LHCN-M2 (cell line): ENCODE data around the gene VSIG8. TPM values are rescaled to one million over a fixed set of nuclear protein-coding genes. Genes with fewer than 3 reads are reported as not detected.
A peak's percentile ranks its signal among the peaks of the same experiment; 100 is the strongest.
"Not testable (repeated sequence)": the region's sequence is repeated elsewhere in the genome, so short reads cannot be mapped to it uniquely, and the experiment has no call there.

Experiments
- DNase-seq: peaks from one replicate; pipeline ENCODE4 v3.0.0-alpha.2; 2012; ENCODE audit warnings: low read depth
- polyA plus RNA-seq: library from polyadenylated mRNA; unstranded; fragments of >200 nt; gene quantifications from one replicate; pipeline ENCODE4 v1.2.1, GENCODE V29; 2012; ENCODE audit warnings: missing spikeins
- total RNA-seq: library from RNA; depleted of rRNA; stranded (reverse); fragments of >200 nt; gene quantifications from 2 replicates; pipeline ENCODE4 v1.2.3, GENCODE V29; 2014; rRNA removed

The VSIG8 gene, protein sequence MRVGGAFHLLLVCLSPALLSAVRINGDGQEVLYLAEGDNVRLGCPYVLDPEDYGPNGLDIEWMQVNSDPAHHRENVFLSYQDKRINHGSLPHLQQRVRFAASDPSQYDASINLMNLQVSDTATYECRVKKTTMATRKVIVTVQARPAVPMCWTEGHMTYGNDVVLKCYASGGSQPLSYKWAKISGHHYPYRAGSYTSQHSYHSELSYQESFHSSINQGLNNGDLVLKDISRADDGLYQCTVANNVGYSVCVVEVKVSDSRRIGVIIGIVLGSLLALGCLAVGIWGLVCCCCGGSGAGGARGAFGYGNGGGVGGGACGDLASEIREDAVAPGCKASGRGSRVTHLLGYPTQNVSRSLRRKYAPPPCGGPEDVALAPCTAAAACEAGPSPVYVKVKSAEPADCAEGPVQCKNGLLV
- not detected in 2 replicates for total RNA-seq
- polyA plus RNA-seq: not detected

DNA sequence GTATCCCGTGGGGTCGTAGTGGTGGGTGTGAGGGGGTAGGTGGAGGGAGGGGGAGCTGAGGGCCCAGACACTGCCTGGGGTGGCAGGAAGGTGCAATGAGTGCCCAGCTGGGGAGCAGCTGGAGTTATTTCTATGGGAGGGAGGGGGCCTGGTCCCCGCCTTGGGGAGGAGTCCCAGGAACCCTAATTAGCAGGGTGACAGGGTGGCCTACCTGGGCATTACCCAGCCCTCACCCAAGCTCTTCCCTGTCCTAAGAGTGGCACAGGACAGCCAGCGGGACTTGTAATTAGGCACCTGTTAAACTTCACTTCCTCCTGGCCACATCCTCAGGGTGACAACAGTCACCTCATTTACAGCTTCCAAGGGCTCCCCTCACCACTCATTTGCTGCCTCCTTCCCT, at the start of gene VSIG8:
Gene VSIG8, minus strand, starts transcription at position 101 of the 400 bp plus-strand sequence. CDS start 136 bp downstream, outside the sequence.
- no peak for DNase-seq

GRCh38 chr1:159911326-159912070, 49.0 kb upstream of the VSIG8 start:
- no peak for DNase-seq

- no peak for DNase-seq
These were observed 45.8 kb upstream of the VSIG8 start for GRCh38 chr1:159908031-159908940.

DNA sequence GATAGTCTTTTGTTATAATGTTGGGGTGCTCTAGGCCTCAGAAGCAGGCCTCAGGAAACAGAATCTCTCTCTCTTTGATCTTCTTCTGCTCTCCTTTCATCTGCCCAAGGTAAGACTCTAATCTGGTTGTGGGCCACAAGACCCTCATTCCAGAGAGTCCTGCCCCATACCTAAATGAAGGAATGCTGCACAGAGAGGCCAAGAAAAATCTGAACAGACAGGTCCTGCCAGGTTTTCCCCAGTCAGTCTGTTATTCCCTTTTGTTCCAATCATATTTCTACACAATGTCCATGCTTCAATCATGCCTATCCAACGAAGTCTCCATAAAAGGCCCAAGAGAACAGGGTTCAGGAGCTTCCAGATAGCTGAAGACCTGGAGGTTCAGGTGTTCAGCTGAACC, 44.5 kb upstream of the VSIG8 start:
- DNase-seq: no peak

GRCh38 chr1:159904036-159904435, 41.6 kb upstream of the VSIG8 start:
- DNase-seq: not testable (repeated sequence)

- no peak for DNase-seq
These were observed 40.1 kb upstream of the VSIG8 start for GRCh38 chr1:159902541-159902940.

DNA sequence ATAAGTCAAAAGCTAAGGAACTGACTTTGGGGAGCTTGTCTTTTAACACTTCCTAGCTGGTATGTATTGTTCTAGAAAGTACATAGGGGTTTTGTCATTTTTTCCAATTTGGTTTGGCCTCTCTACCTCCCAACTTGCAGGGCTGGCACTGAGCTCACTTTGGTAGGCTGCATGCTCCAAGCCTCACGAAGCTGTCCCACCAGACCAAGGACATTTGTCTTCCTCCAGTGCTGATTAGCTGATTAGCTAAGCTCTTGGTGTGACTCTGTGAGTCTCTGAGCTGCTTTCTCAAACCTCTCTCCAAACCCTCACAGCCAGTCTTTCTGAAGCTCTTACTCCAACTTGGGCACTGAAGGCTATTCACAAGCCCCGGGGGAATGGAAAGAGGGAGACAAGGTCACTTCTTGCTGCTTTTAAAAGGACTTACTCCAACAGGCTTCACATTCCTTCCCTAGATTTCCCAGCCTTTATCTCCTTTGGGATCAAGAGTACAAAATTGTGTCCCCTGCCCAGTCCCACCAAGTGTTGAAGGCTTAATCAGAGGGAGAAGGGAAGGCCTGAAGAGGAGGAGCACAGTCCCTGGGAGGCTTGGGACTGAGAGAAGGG, 38.4 kb upstream of the VSIG8 start:
- DNase-seq: no peak

GRCh38 chr1:159900086-159900680, 37.7 kb upstream of the VSIG8 start, which contains the start of gene CFAP45:
Gene CFAP45, minus strand, starts transcription at chr1:159900165. Its CDS starts 67 bp downstream, at chr1:159900098.
- DNase-seq: no peak

DNA sequence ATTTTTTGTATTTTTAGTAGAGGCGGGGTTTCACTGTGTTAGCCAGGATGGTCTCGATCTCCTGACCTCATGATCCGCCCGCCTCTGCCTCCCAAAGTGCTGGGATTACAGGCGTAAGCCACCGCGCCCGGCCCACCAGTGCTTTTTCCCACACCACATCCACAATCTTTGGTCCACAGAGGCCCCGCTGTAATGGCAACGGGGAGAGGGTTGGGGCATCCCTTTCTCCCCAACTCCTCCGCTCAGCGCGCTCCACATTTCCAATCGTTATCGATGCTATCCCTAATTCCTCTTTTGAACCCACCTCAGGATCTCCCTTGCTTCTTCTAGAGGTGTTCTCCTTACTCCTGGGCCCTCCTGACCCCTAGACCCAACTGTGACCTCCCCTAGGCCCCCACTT, 37.2 kb upstream of the VSIG8 start:
- not testable (repeated sequence) for DNase-seq

DNA sequence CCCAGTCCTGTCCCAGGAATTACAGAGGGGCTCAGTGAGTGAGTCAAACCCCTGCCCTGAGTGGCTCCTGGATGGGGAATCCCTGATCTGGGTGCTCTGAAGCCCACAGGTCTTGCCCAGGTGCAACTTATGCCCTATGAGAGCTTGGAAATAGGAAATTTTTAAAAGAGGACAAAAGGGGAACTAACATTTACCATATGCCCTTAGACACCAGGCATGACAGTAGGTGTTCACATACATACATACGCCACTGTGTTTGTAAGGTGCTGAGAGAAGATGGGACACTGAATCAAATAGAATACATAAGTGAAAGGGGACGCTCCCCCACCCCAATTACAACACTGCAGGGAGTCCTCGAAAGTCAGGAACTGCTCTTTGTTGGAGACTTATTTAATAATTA, 36.1 kb upstream of the VSIG8 start:
- no peak for DNase-seq

GRCh38 chr1:159897962-159898361, 35.5 kb upstream of the VSIG8 start:
- no peak for DNase-seq

- no peak for DNase-seq
These were observed 34.1 kb upstream of the VSIG8 start for GRCh38 chr1:159896546-159896930.

DNA sequence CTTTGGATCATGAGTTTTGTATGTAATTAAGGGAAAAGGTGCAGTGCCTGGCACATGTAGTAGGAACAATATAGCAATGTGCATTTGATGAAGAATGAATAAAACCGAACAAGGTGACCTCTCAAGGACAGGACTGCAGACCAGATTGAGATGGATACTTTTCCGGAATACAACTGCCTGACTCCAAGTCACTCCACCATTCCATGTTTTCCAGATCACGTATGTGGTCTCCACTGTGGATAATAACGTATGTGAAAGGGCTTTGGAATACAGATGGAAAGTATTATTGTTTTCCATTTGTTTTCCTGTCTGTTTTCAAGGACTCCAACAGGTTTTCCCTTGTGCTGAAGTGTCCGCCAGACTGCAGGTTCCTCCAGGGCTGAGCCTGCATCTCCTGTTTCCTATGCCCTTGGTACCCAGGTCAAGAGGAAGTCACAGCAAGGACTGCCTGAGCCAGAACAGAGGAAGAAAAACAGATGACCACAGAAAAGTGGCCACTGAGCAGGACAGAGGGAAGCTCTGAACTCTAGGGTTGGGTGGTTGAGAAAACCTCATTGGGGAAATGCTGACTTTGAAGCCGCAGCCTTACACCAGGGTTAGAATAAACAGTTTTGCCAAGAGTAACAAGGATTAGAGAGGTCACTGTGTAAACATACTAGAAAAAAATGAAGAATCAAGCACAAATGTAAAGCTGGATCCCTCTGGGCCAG, 33.5 kb upstream of the VSIG8 start:
- no peak for DNase-seq

- DNase-seq: no peak
These were observed 32.8 kb upstream of the VSIG8 start for GRCh38 chr1:159895286-159895685.

- DNase-seq: no peak
These were observed 30.5 kb upstream of the VSIG8 start for GRCh38 chr1:159892944-159893343.

DNA sequence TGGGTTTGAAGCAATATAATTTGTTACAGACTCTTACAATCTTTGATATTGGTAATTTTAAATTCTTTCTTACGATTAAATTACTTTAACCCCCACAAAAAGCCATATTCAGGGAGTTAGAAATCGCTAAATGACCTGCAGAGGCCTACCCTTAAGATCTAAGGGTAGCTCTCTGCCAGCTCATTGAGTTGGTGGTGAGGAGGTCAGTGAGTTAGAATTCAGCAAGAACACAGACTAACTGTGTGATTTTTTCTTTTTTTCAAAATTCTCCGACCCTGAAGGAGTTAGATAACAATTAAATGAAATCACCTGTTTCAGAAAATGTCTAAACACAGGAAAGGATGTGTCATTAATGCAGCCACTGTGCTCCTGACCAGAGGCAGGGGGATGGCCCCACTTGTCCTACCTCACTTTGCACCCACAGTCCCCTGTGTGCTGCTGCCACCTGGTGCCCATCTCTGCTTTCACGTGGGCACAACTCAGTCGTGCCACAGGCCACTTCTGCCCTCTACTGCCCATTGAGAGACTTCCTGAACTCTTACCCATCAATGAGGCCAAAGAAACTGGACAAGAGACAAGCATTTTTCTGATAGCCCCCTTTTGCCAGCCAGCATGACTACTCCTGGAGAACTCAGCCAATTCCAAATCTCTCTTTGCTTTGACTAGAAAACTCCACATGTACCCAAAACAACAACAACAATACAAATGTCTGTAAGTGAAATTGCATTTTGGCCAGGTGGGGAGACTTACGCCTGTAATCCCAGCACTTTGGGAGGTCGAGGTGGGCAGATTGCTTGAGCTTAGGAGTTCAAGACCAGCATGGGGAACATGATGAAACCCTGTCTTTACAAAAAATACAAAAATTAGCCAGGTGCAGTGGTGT, 29.1 kb upstream of the VSIG8 start:
- DNase-seq: peak; percentile 85

DNA sequence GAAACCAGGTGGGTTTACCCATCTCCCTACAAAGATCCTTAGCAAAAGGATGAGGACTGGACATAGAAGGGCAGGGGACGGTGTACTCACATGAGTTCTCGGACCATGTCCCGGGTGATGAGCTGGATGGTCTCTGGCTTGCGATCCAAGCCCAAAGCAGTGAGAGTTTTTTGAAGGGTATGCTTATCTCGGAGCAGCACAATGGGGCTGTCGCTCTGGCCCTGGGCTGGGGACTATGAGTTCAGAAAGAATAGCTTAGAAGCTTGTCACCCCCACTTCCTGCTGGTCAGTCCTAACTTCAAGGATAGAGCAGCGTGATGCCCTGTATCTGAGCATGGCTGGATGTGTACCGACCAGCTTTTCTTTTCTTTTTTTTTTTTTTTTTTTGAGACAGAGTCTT, 27.9 kb upstream of the VSIG8 start:
- DNase-seq: no peak

DNA sequence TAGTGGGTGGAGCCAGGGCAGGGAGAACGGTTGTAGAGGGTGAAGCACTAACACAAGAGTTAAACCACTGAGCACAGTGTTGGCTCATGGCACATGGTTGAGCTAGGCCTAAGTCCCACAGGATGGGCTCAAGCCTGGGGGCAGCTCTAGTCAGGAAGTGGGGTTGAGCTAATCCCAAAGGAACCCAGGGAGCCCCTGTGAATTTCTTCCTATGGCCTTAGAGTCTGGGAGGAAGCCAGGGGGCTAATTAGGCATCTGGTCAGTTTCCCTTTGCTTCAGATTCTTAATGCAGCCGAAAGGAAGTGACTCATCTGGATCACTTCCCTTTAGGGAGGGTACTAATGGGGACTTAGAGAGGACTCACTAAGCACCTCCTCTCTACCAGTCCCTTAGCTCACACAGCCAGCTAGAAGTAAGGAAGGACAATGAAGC, 27.4 kb upstream of the VSIG8 start:
- peak; percentile 88 for DNase-seq

DNA sequence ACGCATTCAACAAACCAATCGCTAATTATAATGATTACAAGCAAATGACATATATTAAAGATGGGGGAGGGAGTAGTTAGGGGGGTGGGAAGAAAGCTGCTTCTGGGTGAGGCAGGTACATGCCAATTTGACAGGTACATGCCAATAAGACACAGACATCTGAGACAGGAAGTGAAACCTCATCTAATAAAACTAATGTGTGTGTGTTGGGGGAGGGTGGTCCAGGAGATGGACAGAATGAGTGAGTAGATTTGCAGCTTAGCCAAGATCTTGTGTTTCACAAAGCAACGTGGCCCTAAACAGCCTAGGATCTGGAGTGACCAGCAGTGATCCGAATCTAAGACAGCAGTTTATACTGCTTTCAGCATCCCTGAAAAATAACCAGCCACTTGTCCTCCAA, 26.7 kb upstream of the VSIG8 start:
- no peak for DNase-seq
